ENCODE measurements around the gene AGK. TPM values are rescaled to one million over a fixed set of nuclear protein-coding genes. Genes with fewer than 3 reads are reported as not detected.

AGK gene
- total and polyA plus RNA-seq, 2 experiments from 2014 or later: 15.8 to 27.1 TPM

DNA sequence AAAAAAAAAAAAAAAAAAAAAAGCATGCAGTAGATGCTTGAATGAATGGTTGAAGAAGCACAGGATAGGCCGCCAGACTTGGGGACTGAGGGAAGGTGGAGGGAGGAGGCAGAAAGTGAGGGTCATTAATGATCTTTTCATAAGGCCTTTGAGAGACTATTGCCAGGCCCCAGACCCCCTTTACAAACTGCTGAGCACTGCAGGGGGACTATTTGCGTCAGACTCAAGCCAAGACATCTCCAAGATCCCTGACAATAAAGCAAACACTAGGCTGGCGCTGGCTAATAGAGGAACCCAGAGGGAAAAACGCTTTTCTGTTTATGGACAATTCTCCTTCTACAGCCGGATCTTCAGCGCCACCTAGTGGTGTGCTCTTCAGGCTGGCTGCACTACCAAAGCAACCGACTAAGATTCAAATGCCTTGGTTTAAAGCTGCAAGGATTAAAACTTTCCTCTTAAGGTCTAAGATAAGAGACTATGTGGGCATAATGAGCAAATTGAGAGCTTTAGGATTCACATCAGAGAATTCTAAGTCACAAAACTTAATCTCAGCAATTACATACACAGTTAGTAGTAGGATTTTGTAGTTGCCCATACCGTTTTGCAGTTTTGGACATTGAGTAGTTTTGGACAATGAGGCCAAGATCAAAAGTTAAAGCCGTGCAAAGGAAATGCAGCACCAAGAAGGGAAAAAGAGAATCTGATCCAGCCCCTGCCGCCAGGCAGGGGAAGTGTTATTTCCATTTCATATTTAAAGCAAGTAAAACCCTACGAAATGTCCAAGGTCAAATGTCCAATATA lies 17.9 kb upstream of the AGK start:
- Histone ChIP-seq H3K4me3 (no peak overlapping the region), H3K36me3 (replicated peaks; ENCODE audit: insufficient read depth, low read depth) (no peaks in the 10 kb centered on the region), H3K4me2 (peak overlapping the region; percentile 59), H2AFZ (no peak overlapping the region), H3K27me3 (peaks cover 6% of the 10 kb centered on the region), H4K20me1 (ENCODE audit: insufficient read depth, poor library complexity, severe bottlenecking) (no peaks in the 10 kb centered on the region), H3K79me2 (no peaks in the 10 kb centered on the region), H3K9me3 (ENCODE audit: low read depth) (no peaks in the 10 kb centered on the region), H3K27ac (no peak overlapping the region), H3K4me1 (ENCODE audit: insufficient read depth) (no peaks in the 10 kb centered on the region), H3K9me2 (replicated peaks; ENCODE audit: insufficient read depth) (no peaks in the 10 kb centered on the region)
- peak; percentile 92 for DNase-seq (ENCODE audit: low spot score)
- TF ChIP-seq, protein P1, sequence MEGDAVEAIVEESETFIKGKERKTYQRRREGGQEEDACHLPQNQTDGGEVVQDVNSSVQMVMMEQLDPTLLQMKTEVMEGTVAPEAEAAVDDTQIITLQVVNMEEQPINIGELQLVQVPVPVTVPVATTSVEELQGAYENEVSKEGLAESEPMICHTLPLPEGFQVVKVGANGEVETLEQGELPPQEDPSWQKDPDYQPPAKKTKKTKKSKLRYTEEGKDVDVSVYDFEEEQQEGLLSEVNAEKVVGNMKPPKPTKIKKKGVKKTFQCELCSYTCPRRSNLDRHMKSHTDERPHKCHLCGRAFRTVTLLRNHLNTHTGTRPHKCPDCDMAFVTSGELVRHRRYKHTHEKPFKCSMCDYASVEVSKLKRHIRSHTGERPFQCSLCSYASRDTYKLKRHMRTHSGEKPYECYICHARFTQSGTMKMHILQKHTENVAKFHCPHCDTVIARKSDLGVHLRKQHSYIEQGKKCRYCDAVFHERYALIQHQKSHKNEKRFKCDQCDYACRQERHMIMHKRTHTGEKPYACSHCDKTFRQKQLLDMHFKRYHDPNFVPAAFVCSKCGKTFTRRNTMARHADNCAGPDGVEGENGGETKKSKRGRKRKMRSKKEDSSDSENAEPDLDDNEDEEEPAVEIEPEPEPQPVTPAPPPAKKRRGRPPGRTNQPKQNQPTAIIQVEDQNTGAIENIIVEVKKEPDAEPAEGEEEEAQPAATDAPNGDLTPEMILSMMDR (IDR thresholded peaks at IDR 0.05; ENCODE audit: poor library complexity): peak; percentile 96
- no peak for TF ChIP-seq EZH2 (IDR thresholded peaks at IDR 0.05; ENCODE audit: borderline replicate concordance)
- WGBS (ENCODE audit: low lambda C conversion rate, missing lambda C conversion rate): 29% methylated on average over 11 of the region's 11 CpGs

DNA sequence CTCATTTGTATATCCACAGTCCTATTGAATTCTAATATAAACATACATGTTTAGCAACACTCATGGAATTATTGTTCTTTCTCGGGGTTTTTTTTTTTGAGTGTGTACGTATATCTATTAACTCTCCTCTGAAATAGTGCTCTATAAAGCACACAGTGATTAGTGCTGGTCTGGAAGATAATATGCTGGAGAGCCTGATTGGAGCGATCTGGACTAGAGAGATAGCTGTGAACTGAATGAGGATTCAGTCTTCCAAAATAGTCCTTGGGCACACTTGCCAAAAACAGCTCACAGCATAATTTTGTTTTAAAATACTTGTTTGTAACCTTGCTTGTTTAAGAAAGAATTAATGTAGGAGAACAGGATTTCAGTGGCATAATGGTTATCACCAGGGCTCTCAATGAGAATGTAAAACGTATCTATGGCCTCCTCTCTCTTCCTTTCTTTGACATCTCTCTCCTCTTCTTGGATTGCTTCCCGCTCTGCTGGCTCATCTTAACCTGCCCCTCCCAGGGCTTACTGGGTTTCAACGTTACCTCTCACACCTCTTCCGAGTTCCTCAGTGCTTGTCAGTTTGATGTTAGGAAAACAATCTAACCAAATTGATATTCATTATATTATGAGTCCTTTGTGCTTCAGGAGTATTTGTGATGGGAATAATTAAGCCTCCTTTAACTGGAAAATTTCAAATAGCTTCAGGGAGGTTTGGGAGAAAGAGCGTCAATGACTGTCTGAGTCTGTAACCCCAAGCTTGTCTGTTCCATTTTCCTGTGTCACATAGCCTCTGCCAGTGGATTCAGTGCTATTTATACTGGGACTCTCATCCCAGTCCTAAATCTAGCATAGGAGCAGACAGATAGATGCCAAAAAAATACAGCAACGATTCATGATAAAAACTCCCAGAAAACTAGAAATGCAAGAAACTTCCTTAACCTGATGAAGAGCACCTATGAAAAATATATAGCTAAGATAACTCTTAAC lies 16.2 kb upstream of the AGK start:
- H3K4me3 ChIP-seq: no peak overlapping the region
- H3K79me2 ChIP-seq: no peaks in the 10 kb centered on the region
- no peak for TF ChIP-seq EZH2phosphoT487 (IDR thresholded peaks at IDR 0.05; ENCODE audit: low read depth, severe bottlenecking, unreplicated experiment)
- no peak for TF ChIP-seq EZH2 (IDR thresholded peaks at IDR 0.05; ENCODE audit: borderline replicate concordance)
- TF ChIP-seq, protein P1 (IDR thresholded peaks at IDR 0.05; ENCODE audit: poor library complexity): no peak
- H3K27me3 ChIP-seq: peaks cover 6% of the 10 kb centered on the region
- H2AFZ ChIP-seq: no peak overlapping the region
- H3K4me2 ChIP-seq: no peak overlapping the region
- H3K9me2 ChIP-seq (replicated peaks; ENCODE audit: insufficient read depth): no peaks in the 10 kb centered on the region
- H3K9me3 ChIP-seq (ENCODE audit: low read depth): no peaks in the 10 kb centered on the region
- H4K20me1 ChIP-seq (ENCODE audit: insufficient read depth, poor library complexity, severe bottlenecking): no peaks in the 10 kb centered on the region
- no peaks in the 10 kb centered on the region for H3K4me1 ChIP-seq (ENCODE audit: insufficient read depth)
- H3K27ac ChIP-seq: no peak overlapping the region
- DNase-seq (ENCODE audit: low spot score): no peak
- H3K36me3 ChIP-seq (replicated peaks; ENCODE audit: insufficient read depth, low read depth): no peaks in the 10 kb centered on the region
- 68% methylated on average over 9 of the region's 9 CpGs for WGBS (ENCODE audit: low lambda C conversion rate, missing lambda C conversion rate)

DNA sequence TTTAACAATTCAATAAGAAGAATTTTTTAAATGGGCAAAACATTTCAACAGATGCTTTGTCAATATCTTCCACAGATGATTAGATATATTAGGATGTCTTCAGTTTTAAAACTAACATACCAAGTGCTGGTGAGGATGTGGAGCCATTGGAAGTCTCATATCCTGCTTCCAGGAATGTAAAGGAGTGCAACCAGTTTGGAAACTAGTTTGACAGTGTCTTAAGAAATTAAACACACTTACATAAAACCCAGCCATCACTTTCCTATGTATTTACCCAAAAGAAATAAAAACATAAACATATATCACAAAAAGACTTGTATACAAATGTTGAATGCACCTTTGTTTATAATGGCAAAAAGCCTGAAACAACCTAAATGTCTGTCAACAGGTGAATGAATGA lies 13.3 kb upstream of the AGK start:
- H2AFZ ChIP-seq: no peak overlapping the region
- no peaks in the 10 kb centered on the region for H3K4me1 ChIP-seq (ENCODE audit: insufficient read depth)
- H3K9me2 ChIP-seq (replicated peaks; ENCODE audit: insufficient read depth): no peaks in the 10 kb centered on the region
- TF ChIP-seq EZH2phosphoT487 (IDR thresholded peaks at IDR 0.05; ENCODE audit: low read depth, severe bottlenecking, unreplicated experiment) (no peak), EZH2 (IDR thresholded peaks at IDR 0.05; ENCODE audit: borderline replicate concordance) (no peak)
- TF ChIP-seq, protein P1 (IDR thresholded peaks at IDR 0.05; ENCODE audit: poor library complexity): no peak
- no peak overlapping the region for H3K4me2 ChIP-seq
- DNase-seq (ENCODE audit: low spot score): no peak
- H4K20me1 ChIP-seq (ENCODE audit: insufficient read depth, poor library complexity, severe bottlenecking): no peaks in the 10 kb centered on the region
- no peak overlapping the region for H3K4me3 ChIP-seq
- H3K9me3 ChIP-seq (ENCODE audit: low read depth): no peaks in the 10 kb centered on the region
- no peaks in the 10 kb centered on the region for H3K79me2 ChIP-seq
- H3K27ac ChIP-seq: no peak overlapping the region
- H3K36me3 ChIP-seq (replicated peaks; ENCODE audit: insufficient read depth, low read depth): no peaks in the 10 kb centered on the region
- H3K27me3 ChIP-seq: peaks cover 11% of the 10 kb centered on the region
